Measurements from ENCODE around the gene C1orf122. TPM values are rescaled to one million over a fixed set of nuclear protein-coding genes. Genes with fewer than 3 reads are reported as not detected.

Gene C1orf122
- total and polyA plus RNA-seq, 2 of the 13 experiments (the other 11 are each of a cell fraction or from before 2014, with no cell fraction given), result 18.7 to 40.6 TPM

- TF ChIP-seq ZHX2 (IDR thresholded peaks at IDR 0.05; ENCODE audit: low read depth) (no peak), ZHX2 (CRISPR knock-in tag; IDR thresholded peaks at IDR 0.05; ENCODE audit: borderline replicate concordance) (peak; percentile 99), MTA1 (CRISPR knock-in tag; IDR thresholded peaks at IDR 0.05; ENCODE audit: borderline replicate concordance) (0 out of 2 replicates have a peak, but pooled peaks have one; percentile 33), ZGPAT (CRISPR knock-in tag; IDR thresholded peaks at IDR 0.05) (peak; percentile 84; the same call in 1 of the 2 replicates), SKI (IDR thresholded peaks at IDR 0.05; ENCODE audit: partially characterized antibody) (no peak), HDAC1 (CRISPR knock-in tag; IDR thresholded peaks at IDR 0.05) (peak; percentile 76), DNMT1 (CRISPR knock-in tag; IDR thresholded peaks at IDR 0.05) (peak; percentile 80; the same call in 1 of the 2 replicates), NCOA1 (CRISPR knock-in tag; IDR thresholded peaks at IDR 0.05) (peak; percentile 98), RAD21 (CRISPR knock-in tag; IDR thresholded peaks at IDR 0.05) (no peak), ZNF333 (CRISPR knock-in tag; IDR thresholded peaks at IDR 0.05; ENCODE audit: borderline replicate concordance) (peak; percentile 100), ZC3H4 (CRISPR knock-in tag; IDR thresholded peaks at IDR 0.05; ENCODE audit: borderline replicate concordance) (peak; percentile 98), NFATC3 (CRISPR knock-in tag; IDR thresholded peaks at IDR 0.05) (peak; percentile 99; the same call in 1 of the 2 replicates), TP53 (CRISPR knock-in tag; conservative IDR thresholded peaks at IDR 0.05) (peak; percentile 97), ONECUT2 (CRISPR knock-in tag; IDR thresholded peaks at IDR 0.05) (peak; percentile 89), CBX5 (CRISPR knock-in tag; IDR thresholded peaks at IDR 0.05; ENCODE audit: borderline replicate concordance) (peak; percentile 95), ZNF562 (CRISPR knock-in tag; IDR thresholded peaks at IDR 0.05; ENCODE audit: borderline replicate concordance) (peak; percentile 61; the same call in 1 of the 2 replicates), ZNF576 (CRISPR knock-in tag; IDR thresholded peaks at IDR 0.05) (peak; percentile 35; the same call in 1 of the 2 replicates), ZNF709 (CRISPR knock-in tag; IDR thresholded peaks at IDR 0.05) (peak; percentile 99), ZNF10 (CRISPR knock-in tag; IDR thresholded peaks at IDR 0.05; ENCODE audit: borderline replicate concordance, low read depth) (no peak), ZXDC (CRISPR knock-in tag; IDR thresholded peaks at IDR 0.05) (peak; percentile 99), ZNF251 (CRISPR knock-in tag; IDR thresholded peaks at IDR 0.05) (peak; percentile 94), TRIM24 (CRISPR knock-in tag; IDR thresholded peaks at IDR 0.05) (no peak)
Measured at GRCh38 chr1:37764414-37764825, 43.2 kb upstream of the C1orf122 start (continued).
